Breast epithelium (tissue), 4 donors: ENCODE results near the gene CDH13. TPM values are rescaled to one million over a fixed set of nuclear protein-coding genes. Genes with fewer than 3 reads are reported as not detected.

Experiments used
- DNase-seq, 2 donors: peaks; one replicate each; pipeline ENCODE4 v3.0.0-alpha.2; 2019; ENCODE audit warnings: low spot score in 2 of 2
- H3K27ac ChIP-seq, 2 donors: fragments of 200-600 bp; sonication (generic) in 1 of 2; one replicate each; pipeline ENCODE4 v1.5.1; 2016 to 2019; ENCODE audit warnings: mild to moderate bottlenecking in 1 of 2
- H3K27me3 ChIP-seq, 2 donors: fragments of 200-600 bp; sonication (generic) in 1 of 2; one replicate each; pipeline versions ENCODE4 v1.5.1 to v1.6.0; 2017 to 2019; ENCODE audit warnings: control low read depth in 1 of 2, mild to moderate bottlenecking in 1 of 2
- H3K36me3 ChIP-seq: fragments of 200-600 bp; one replicate; pipeline ENCODE4 v1.5.1; 2019
- H3K4me1 ChIP-seq, 2 donors: fragments of 200-600 bp; sonication (generic); one replicate each; pipeline ENCODE4 v1.5.1; 2016 to 2019; ENCODE audit warnings: control low read depth in 1 of 2
- H3K4me3 ChIP-seq, 3 donors: fragments of 200-600 bp; sonication (generic); 1 replicate in 2 of 3; 2 replicates in 1 of 3; pipeline ENCODE4 v1.5.1; 2016 to 2019; ENCODE audit warnings: mild to moderate bottlenecking in 3 of 3, moderate library complexity in 2 of 3
- H3K9me3 ChIP-seq, 2 donors: fragments of 200-600 bp; sonication (generic) in 1 of 2; one replicate each; pipeline ENCODE4 v1.5.1; 2016 to 2019; ENCODE audit warnings: control low read depth in 1 of 2
- POLR2A ChIP-seq: fragments of 450-650 bp; IDR thresholded peaks from one replicate; pipeline ENCODE4 v1.6.1; 2016; ENCODE audit warnings: antibody characterized with exemption, mild to moderate bottlenecking, moderate library complexity
- POLR2AphosphoS5 ChIP-seq, 3 donors: sonication (generic); formaldehyde crosslinking; IDR thresholded peaks; one replicate each; pipeline ENCODE4 v1.6.1; 2017; ENCODE audit warnings: antibody characterized with exemption in 3 of 3
- intact Hi-C: fragments of 100-400 bp; cut with DNase I; formaldehyde crosslinking; loops from one replicate; pipeline ENCODE4 v1.15.1; 2023; ENCODE audit warnings: low total_unique reads
- total RNA-seq, 3 donors: library from RNA; depleted of rRNA; stranded (reverse); fragments of >200 nt; gene quantifications; one replicate each; pipeline ENCODE4 v1.1.0, GENCODE V29; 2016
- TF ChIP-seq, protein P1 (sequence below), 3 donors: fragments of 450-650 bp; IDR thresholded peaks; one replicate each; pipeline ENCODE4 v1.5.1; 2016 to 2017; ENCODE audit warnings: antibody characterized with exemption in 3 of 3, mild to moderate bottlenecking in 3 of 3, moderate library complexity in 3 of 3

Gene CDH13
- total RNA-seq, 3 donors from 2014 or later, result 6.0 to 13.1 (median 11.5) TPM

DNA sequence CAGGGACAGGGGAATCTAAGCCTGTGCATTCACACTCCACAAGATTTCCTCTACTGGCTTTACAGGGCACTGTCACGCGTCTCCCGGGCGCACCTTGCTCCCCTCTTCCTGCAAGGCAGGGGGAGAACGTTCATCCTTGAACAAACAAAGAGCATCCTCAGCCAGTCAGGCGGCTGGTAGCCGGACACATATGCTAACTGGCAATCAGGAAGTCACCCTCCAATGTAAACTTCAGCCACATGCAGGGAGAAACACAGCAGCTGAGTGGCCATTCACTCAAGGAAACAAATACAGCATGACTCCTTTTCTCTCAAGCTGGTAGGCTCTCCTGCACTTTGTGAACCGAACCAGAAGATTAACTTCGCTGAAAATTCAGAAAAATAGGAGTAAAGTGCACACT lies 1170.2 kb downstream of the CDH13 start:
- TF ChIP-seq, protein P1, sequence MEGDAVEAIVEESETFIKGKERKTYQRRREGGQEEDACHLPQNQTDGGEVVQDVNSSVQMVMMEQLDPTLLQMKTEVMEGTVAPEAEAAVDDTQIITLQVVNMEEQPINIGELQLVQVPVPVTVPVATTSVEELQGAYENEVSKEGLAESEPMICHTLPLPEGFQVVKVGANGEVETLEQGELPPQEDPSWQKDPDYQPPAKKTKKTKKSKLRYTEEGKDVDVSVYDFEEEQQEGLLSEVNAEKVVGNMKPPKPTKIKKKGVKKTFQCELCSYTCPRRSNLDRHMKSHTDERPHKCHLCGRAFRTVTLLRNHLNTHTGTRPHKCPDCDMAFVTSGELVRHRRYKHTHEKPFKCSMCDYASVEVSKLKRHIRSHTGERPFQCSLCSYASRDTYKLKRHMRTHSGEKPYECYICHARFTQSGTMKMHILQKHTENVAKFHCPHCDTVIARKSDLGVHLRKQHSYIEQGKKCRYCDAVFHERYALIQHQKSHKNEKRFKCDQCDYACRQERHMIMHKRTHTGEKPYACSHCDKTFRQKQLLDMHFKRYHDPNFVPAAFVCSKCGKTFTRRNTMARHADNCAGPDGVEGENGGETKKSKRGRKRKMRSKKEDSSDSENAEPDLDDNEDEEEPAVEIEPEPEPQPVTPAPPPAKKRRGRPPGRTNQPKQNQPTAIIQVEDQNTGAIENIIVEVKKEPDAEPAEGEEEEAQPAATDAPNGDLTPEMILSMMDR (IDR thresholded peaks at IDR 0.05), result no peak
- TF ChIP-seq POLR2AphosphoS5 (IDR thresholded peaks at IDR 0.05) (no peak), POLR2A (no peak)
- Histone ChIP-seq H3K9me3 (no peaks in the 10 kb centered on the region), H3K27ac (no peak overlapping the region), H3K36me3 (no peaks in the 10 kb centered on the region), H3K4me3 (no peak overlapping the region), H3K27me3 (no peaks in the 10 kb centered on the region), H3K4me1 (no peaks in the 10 kb centered on the region)
- intact Hi-C loops, result no loop called here
- no peak for DNase-seq

DNA sequence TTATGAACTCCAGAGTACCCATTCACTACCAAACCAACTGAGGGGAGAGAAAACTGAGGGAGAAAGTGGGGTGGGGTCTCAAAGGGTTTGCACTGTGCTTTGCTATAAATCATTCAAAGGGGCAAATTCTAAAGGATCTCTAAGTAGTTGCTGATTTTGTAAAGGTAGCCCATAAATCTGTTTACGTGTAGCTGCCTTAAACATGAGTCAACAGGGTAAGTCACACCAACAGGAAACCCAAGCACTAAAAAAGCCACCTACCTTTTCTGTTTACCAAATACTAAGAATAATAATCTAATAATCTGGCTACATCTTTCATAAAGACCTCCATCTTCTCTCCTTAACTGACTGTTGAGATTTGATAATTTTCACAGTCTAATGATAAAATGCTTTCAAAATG lies 1172.6 kb downstream of the CDH13 start:
- Histone ChIP-seq H3K36me3 (no peaks in the 10 kb centered on the region), H3K9me3 (no peaks in the 10 kb centered on the region), H3K27ac (no peak overlapping the region), H3K27me3 (no peaks in the 10 kb centered on the region), H3K4me1 (no peaks in the 10 kb centered on the region), H3K4me3 (no peak overlapping the region)
- intact Hi-C loops, result no loop called here
- no peak for TF ChIP-seq POLR2A
- TF ChIP-seq, protein P1 (IDR thresholded peaks at IDR 0.05), result no peak
- TF ChIP-seq POLR2AphosphoS5 (IDR thresholded peaks at IDR 0.05), result no peak
- DNase-seq, result no peak

DNA sequence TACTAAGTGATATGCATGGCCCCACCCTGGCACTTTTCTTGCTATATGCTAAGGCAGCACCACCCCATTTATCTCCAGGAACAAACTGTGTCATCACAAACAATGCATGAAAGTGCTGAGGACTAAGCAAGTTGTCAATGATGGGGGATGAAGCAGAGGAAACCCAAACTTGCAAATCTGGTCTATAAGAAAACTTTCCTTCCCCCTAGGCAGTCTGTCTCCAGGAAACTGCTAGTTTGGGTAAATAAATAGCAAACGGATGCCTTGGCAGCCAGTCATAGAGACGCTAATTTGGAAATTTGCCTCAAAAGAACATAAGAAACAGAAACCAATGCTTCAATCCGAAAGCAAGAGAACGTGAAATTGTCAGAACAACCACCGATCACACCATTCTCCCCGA lies 1175.4 kb downstream of the CDH13 start:
- intact Hi-C loops, result no loop called here
- H3K27me3 ChIP-seq, result no peaks in the 10 kb centered on the region

DNA sequence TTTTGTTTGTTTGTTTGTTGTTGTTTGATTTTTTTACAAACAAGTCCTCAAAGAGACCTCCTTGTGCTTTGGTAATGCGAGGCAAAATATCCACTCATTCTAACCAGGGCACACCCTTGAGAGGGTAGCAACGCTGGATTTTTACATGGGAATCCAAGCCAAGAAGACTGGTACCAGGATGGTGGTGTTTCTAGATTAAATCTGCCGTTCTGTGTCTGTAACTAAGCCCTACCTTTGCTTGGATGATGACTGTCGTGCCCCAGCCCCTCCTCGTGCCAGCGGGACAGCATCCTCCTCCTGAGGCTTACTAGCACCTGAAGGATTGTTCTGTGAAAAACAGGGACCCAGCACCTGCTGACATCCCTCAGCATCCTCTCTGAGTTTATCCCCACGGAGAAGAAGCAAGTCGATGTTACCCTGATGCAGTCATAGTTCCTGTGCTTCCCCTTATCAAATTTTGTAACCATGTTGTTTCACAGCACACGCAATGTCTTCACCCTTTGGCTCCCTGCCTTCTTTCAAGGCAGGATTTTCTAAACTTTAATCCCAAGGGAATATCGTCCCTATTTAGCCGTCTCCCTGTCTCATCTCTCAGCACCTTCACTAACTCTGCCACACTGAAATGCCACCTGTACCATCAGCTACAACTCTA lies 1175.9 kb downstream of the CDH13 start:
- H3K4me1 ChIP-seq, result no peaks in the 10 kb centered on the region
- intact Hi-C loops, result no loop called here
- peak overlapping the region; percentile 25 to 54 (median 34) for H3K4me3 ChIP-seq
- H3K27me3 ChIP-seq, result no peaks in the 10 kb centered on the region
- DNase-seq, result no peak
- peak overlapping the region; percentile 71 to 83 for H3K27ac ChIP-seq
- TF ChIP-seq, protein P1 (IDR thresholded peaks at IDR 0.05), result no peak
- no peak for TF ChIP-seq POLR2A
- H3K36me3 ChIP-seq, result no peaks in the 10 kb centered on the region
- no peaks in the 10 kb centered on the region for H3K9me3 ChIP-seq

More for the DNA sequence above, 1175.4 kb downstream of the CDH13 start:
- Histone ChIP-seq H3K9me3 (no peaks in the 10 kb centered on the region), H3K27ac (peak overlapping the region; percentile 71 to 83), H3K4me1 (no peaks in the 10 kb centered on the region), H3K4me3 (peak overlapping the region; percentile 25 to 54 (median 34)), H3K36me3 (no peaks in the 10 kb centered on the region)
- TF ChIP-seq POLR2AphosphoS5 (IDR thresholded peaks at IDR 0.05) (no peak), POLR2A (no peak)
- TF ChIP-seq, protein P1 (IDR thresholded peaks at IDR 0.05), result no peak
- peak in 1 of 2 donors; percentile 49 for DNase-seq

DNA sequence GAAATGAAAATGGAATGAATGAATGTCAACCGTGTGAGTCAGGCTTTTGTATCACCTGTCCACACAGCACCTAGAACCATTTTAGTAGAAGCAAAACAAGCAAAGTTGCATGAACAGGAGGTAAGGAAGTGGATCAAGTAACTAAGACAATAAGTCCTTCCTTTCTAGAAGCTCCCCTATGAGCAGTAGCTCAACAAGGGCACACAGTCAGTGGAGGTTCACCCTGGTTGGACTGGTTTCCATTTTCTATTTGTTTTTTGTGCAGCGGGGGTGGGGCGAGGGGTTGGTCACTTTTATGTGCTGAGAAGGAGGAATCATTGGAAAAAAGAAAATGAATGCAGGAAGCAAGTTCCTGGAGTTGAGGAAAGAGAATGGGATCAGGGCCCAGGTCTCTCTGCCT lies 1177.0 kb downstream of the CDH13 start:
- H3K27ac ChIP-seq, result peak overlapping the region; percentile 52 to 77

More for the DNA sequence above, 1177.0 kb downstream of the CDH13 start:
- intact Hi-C loops, result no loop called here
- Histone ChIP-seq H3K9me3 (no peaks in the 10 kb centered on the region), H3K36me3 (no peaks in the 10 kb centered on the region), H3K4me1 (no peaks in the 10 kb centered on the region), H3K4me3 (no peak overlapping the region), H3K27me3 (no peaks in the 10 kb centered on the region)
- no peak for DNase-seq
- TF ChIP-seq POLR2A (no peak), POLR2AphosphoS5 (IDR thresholded peaks at IDR 0.05) (no peak)
- TF ChIP-seq, protein P1 (IDR thresholded peaks at IDR 0.05), result no peak
